Measurements from ENCODE around the gene AHNAK.
"Not testable (repeated sequence)": the region's sequence is repeated elsewhere in the genome, so short reads cannot be mapped to it uniquely, and the experiment has no call there.

The AHNAK gene

GRCh38 chr11:62566247-62566646, 19.6 kb upstream of the AHNAK start:
- peaks cover 0 to 3% (median under 1%) of the 10 kb centered on the region in 4 experiments for H3K4me1 ChIP-seq (ENCODE audit: control extremely low read depth in 1 of 4, control insufficient read depth in 4 of 4, insufficient read depth in 4 of 4, low read length in 3 of 4)
- CTCF ChIA-PET, result interaction anchor here (0.8 to 19.4 kb wide), 8 partner anchors 8 to 203 kb away, joined by 3 to 283 read pairs (median 4); partner anchors contain the start of genes AHNAK, EEF1G and TUT1
- H3K36me3 ChIP-seq (ENCODE audit: control insufficient read depth in 4 of 4, insufficient read depth in 4 of 4, low read length in 3 of 4), result peaks cover 18 to 81% (median 63%) of the 10 kb centered on the region in 4 experiments
- no peak for DNase-seq
- WGBS (ENCODE audit: insufficient coverage), result 97% methylated on average over 7 of the region's 8 CpGs
- H3K9me3 ChIP-seq (ENCODE audit: control extremely low read depth in 1 of 5, control insufficient read depth in 4 of 5, insufficient read depth in 2 of 5, low read depth in 1 of 5, low read length in 4 of 5), result no peaks in the 10 kb centered on the region
- POLR2A ChIA-PET, result interaction anchor here (1.3 kb wide), 1 partner anchor 9 kb away, joined by 3 read pairs; no protein-coding TSS in a partner anchor
- no peaks in the 10 kb centered on the region for H3K27me3 ChIP-seq (replicated peaks in 2 of 5; ENCODE audit: control insufficient read depth in 4 of 5, insufficient read depth in 5 of 5, low read length in 4 of 5)
- H3K4me3 ChIP-seq (ENCODE audit: control insufficient read depth in 1 of 7, extremely low read depth in 1 of 7, insufficient read depth in 4 of 7, low read depth in 2 of 7, low read length in 6 of 7), result no peak overlapping the region
- H3K27ac ChIP-seq (ENCODE audit: insufficient read depth in 1 of 2, low read depth in 1 of 2, low read length in 2 of 2, poor library complexity in 1 of 2, severe bottlenecking in 2 of 2), result peak overlapping the region in 1 of 2 experiments; percentile 43

- no peak for DNase-seq
- no peak overlapping the region for H3K4me3 ChIP-seq (ENCODE audit: control insufficient read depth in 1 of 7, extremely low read depth in 1 of 7, insufficient read depth in 4 of 7, low read depth in 2 of 7, low read length in 6 of 7)
- H3K4me1 ChIP-seq (ENCODE audit: control extremely low read depth in 1 of 4, control insufficient read depth in 4 of 4, insufficient read depth in 4 of 4, low read length in 3 of 4), result peaks cover 4 to 8% (median 6%) of the 10 kb centered on the region in 4 experiments
- H3K9me3 ChIP-seq (ENCODE audit: control extremely low read depth in 1 of 5, control insufficient read depth in 4 of 5, insufficient read depth in 2 of 5, low read depth in 1 of 5, low read length in 4 of 5), result no peaks in the 10 kb centered on the region
- POLR2A ChIA-PET, result interaction anchor here (1.3 kb wide), 1 partner anchor 8 kb away, joined by 3 read pairs; no protein-coding TSS in a partner anchor
- no peak overlapping the region for H3K27ac ChIP-seq (ENCODE audit: insufficient read depth in 1 of 2, low read depth in 1 of 2, low read length in 2 of 2, poor library complexity in 1 of 2, severe bottlenecking in 2 of 2)
- H3K27me3 ChIP-seq (replicated peaks in 2 of 5; ENCODE audit: control insufficient read depth in 4 of 5, insufficient read depth in 5 of 5, low read length in 4 of 5), result no peaks in the 10 kb centered on the region
- no CpG with 5 or more reads among the region's 5 CpGs for WGBS (ENCODE audit: insufficient coverage)
- CTCF ChIA-PET, result interaction anchor here (0.6 to 19.4 kb wide), 10 partner anchors 9 to 211 kb away, joined by 3 to 283 read pairs (median 4); partner anchors contain the start of genes AHNAK, EEF1G and TUT1
- H3K36me3 ChIP-seq (ENCODE audit: control insufficient read depth in 4 of 4, insufficient read depth in 4 of 4, low read length in 3 of 4), result peaks cover 18 to 80% (median 56%) of the 10 kb centered on the region in 4 experiments
Observed at GRCh38 chr11:62565100-62565802, 18.6 kb upstream of the AHNAK start.

- POLR2A ChIA-PET, result interaction anchor here (1.0 kb wide), 1 partner anchor 15 kb away, joined by 3 read pairs; the partner anchor contains the start of gene AHNAK
- H3K4me1 ChIP-seq (ENCODE audit: control extremely low read depth in 1 of 4, control insufficient read depth in 4 of 4, insufficient read depth in 4 of 4, low read length in 3 of 4), result peaks cover 12 to 39% (median 36%) of the 10 kb centered on the region in 4 experiments
- peak overlapping the region in 1 of 2 experiments; percentile 5 for H3K27ac ChIP-seq (ENCODE audit: insufficient read depth in 1 of 2, low read depth in 1 of 2, low read length in 2 of 2, poor library complexity in 1 of 2, severe bottlenecking in 2 of 2)
- not testable (repeated sequence) for DNase-seq; H3K9me3 ChIP-seq (ENCODE audit: control extremely low read depth in 1 of 5, control insufficient read depth in 4 of 5, insufficient read depth in 2 of 5, low read depth in 1 of 5, low read length in 4 of 5); H3K27me3 ChIP-seq (replicated peaks in 2 of 5; ENCODE audit: control insufficient read depth in 4 of 5, insufficient read depth in 5 of 5, low read length in 4 of 5); H3K4me3 ChIP-seq (ENCODE audit: control insufficient read depth in 1 of 7, extremely low read depth in 1 of 7, insufficient read depth in 4 of 7, low read depth in 2 of 7, low read length in 6 of 7)
- CTCF ChIA-PET, result interaction anchor here (1.0 to 19.4 kb wide), 6 partner anchors 9 to 167 kb away, joined by 4 to 283 read pairs (median 40); partner anchors contain the start of gene AHNAK
- peaks cover 24 to 72% (median 49%) of the 10 kb centered on the region in 4 experiments for H3K36me3 ChIP-seq (ENCODE audit: control insufficient read depth in 4 of 4, insufficient read depth in 4 of 4, low read length in 3 of 4)
- WGBS (ENCODE audit: insufficient coverage), result 100% methylated on average over 2 of the region's 3 CpGs
Observed at GRCh38 chr11:62561677-62562230, 15.1 kb upstream of the AHNAK start.

- Histone ChIP-seq H3K27ac (ENCODE audit: insufficient read depth in 1 of 2, low read depth in 1 of 2, low read length in 2 of 2, poor library complexity in 1 of 2, severe bottlenecking in 2 of 2) (peak overlapping the region in 1 of 2 experiments; percentile 54), H3K9me3 (ENCODE audit: control extremely low read depth in 1 of 5, control insufficient read depth in 4 of 5, insufficient read depth in 2 of 5, low read depth in 1 of 5, low read length in 4 of 5) (no peaks in the 10 kb centered on the region), H3K4me1 (ENCODE audit: control extremely low read depth in 1 of 4, control insufficient read depth in 4 of 4, insufficient read depth in 4 of 4, low read length in 3 of 4) (peaks cover 12 to 50% (median 46%) of the 10 kb centered on the region in 4 experiments), H3K4me3 (ENCODE audit: control insufficient read depth in 1 of 7, extremely low read depth in 1 of 7, insufficient read depth in 4 of 7, low read depth in 2 of 7, low read length in 6 of 7) (no peak overlapping the region), H3K27me3 (replicated peaks in 2 of 5; ENCODE audit: control insufficient read depth in 4 of 5, insufficient read depth in 5 of 5, low read length in 4 of 5) (no peaks in the 10 kb centered on the region), H3K36me3 (ENCODE audit: control insufficient read depth in 4 of 4, insufficient read depth in 4 of 4, low read length in 3 of 4) (peaks cover 16 to 61% (median 39%) of the 10 kb centered on the region in 4 experiments)
- 96% methylated on average over 2 of the region's 2 CpGs for WGBS (ENCODE audit: insufficient coverage)
- CTCF ChIA-PET, result interaction anchor here (0.5 to 19.4 kb wide), 25 partner anchors 7 to 1735 kb away, joined by 3 to 283 read pairs (median 5); partner anchors contain the start of genes AHNAK and EEF1G
- POLR2A ChIA-PET, result interaction anchor here (1.0 to 1.4 kb wide), 3 partner anchors 14 to 164 kb away, joined by 3 to 4 read pairs (median 3); partner anchors contain the start of gene AHNAK
- peak; percentile 89 to 93 (median 91) for DNase-seq
Observed at GRCh38 chr11:62560566-62561103, 14.0 kb upstream of the AHNAK start.

GRCh38 chr11:62559626-62560025, 13.0 kb upstream of the AHNAK start:
- DNase-seq; H3K4me3 ChIP-seq (ENCODE audit: control insufficient read depth in 1 of 7, extremely low read depth in 1 of 7, insufficient read depth in 4 of 7, low read depth in 2 of 7, low read length in 6 of 7); H3K9me3 ChIP-seq (ENCODE audit: control extremely low read depth in 1 of 5, control insufficient read depth in 4 of 5, insufficient read depth in 2 of 5, low read depth in 1 of 5, low read length in 4 of 5); POLR2A ChIA-PET; H3K27me3 ChIP-seq (replicated peaks in 2 of 5; ENCODE audit: control insufficient read depth in 4 of 5, insufficient read depth in 5 of 5, low read length in 4 of 5): not testable (repeated sequence)
- H3K4me1 ChIP-seq (ENCODE audit: control extremely low read depth in 1 of 4, control insufficient read depth in 4 of 4, insufficient read depth in 4 of 4, low read length in 3 of 4), result peaks cover 12 to 60% (median 56%) of the 10 kb centered on the region in 4 experiments
- CTCF ChIA-PET, result interaction anchor here (0.7 to 19.4 kb wide), 13 partner anchors 8 to 281 kb away, joined by 3 to 283 read pairs (median 6); partner anchors contain the start of genes AHNAK and EEF1G
- peaks cover 16 to 51% (median 35%) of the 10 kb centered on the region in 4 experiments for H3K36me3 ChIP-seq (ENCODE audit: control insufficient read depth in 4 of 4, insufficient read depth in 4 of 4, low read length in 3 of 4)
- peak overlapping the region in 1 of 2 experiments; percentile 97 for H3K27ac ChIP-seq (ENCODE audit: insufficient read depth in 1 of 2, low read depth in 1 of 2, low read length in 2 of 2, poor library complexity in 1 of 2, severe bottlenecking in 2 of 2)
- WGBS (ENCODE audit: insufficient coverage), result 98% methylated on average over 5 of the region's 5 CpGs

GRCh38 chr11:62559204-62559603, 12.6 kb upstream of the AHNAK start:
- peak overlapping the region in 1 of 2 experiments; percentile 97 for H3K27ac ChIP-seq (ENCODE audit: insufficient read depth in 1 of 2, low read depth in 1 of 2, low read length in 2 of 2, poor library complexity in 1 of 2, severe bottlenecking in 2 of 2)
- no peaks in the 10 kb centered on the region for H3K27me3 ChIP-seq (replicated peaks in 2 of 5; ENCODE audit: control insufficient read depth in 4 of 5, insufficient read depth in 5 of 5, low read length in 4 of 5)
- WGBS (ENCODE audit: insufficient coverage), result 100% methylated on average over 7 of the region's 8 CpGs
- peaks cover 13 to 64% (median 60%) of the 10 kb centered on the region in 4 experiments for H3K4me1 ChIP-seq (ENCODE audit: control extremely low read depth in 1 of 4, control insufficient read depth in 4 of 4, insufficient read depth in 4 of 4, low read length in 3 of 4)
- no peak for DNase-seq
- no peak overlapping the region for H3K4me3 ChIP-seq (ENCODE audit: control insufficient read depth in 1 of 7, extremely low read depth in 1 of 7, insufficient read depth in 4 of 7, low read depth in 2 of 7, low read length in 6 of 7)
- H3K9me3 ChIP-seq (ENCODE audit: control extremely low read depth in 1 of 5, control insufficient read depth in 4 of 5, insufficient read depth in 2 of 5, low read depth in 1 of 5, low read length in 4 of 5), result no peaks in the 10 kb centered on the region
- ChIA-PET POLR2A (no interaction called here), CTCF (interaction anchor here (0.8 to 19.4 kb wide), 8 partner anchors 9 to 165 kb away, joined by 3 to 283 read pairs (median 21); partner anchors contain the start of gene AHNAK)
- H3K36me3 ChIP-seq (ENCODE audit: control insufficient read depth in 4 of 4, insufficient read depth in 4 of 4, low read length in 3 of 4), result peaks cover 13 to 51% (median 33%) of the 10 kb centered on the region in 4 experiments

All from common myeloid progenitor, CD34-positive (primary cell).